Esophagus muscularis mucosa (tissue), 4 donors: Measurements from ENCODE around the gene ANKFY1.
"Not testable (repeated sequence)": the region's sequence is repeated elsewhere in the genome, so short reads cannot be mapped to it uniquely, and the experiment has no call there.

ENCODE experiments used
- EP300 ChIP-seq: sonication (generic); formaldehyde crosslinking; IDR thresholded peaks from one replicate; pipeline ENCODE4 v1.6.1; 2017; ENCODE audit warnings: antibody characterized with exemption
- POLR2A ChIP-seq: fragments of 450-650 bp; IDR thresholded peaks from one replicate; pipeline ENCODE4 v1.6.1; 2017; ENCODE audit warnings: antibody characterized with exemption, moderate library complexity, mild to moderate bottlenecking, low read depth
- TF ChIP-seq, protein P1 (sequence below), 3 experiments: fragments of 200-600 bp in 2 of 3; fragments of 450-650 bp in 1 of 3; sonication (generic) in 2 of 3; IDR thresholded peaks; one replicate each; pipeline ENCODE4 v1.5.1; 2017 to 2019; ENCODE audit warnings: antibody characterized with exemption in 3 of 3, mild to moderate bottlenecking in 2 of 3, moderate library complexity in 1 of 3

GRCh38 chr17:4255271-4255670, 8.5 kb downstream of the ANKFY1 start:
- TF ChIP-seq, protein P1, sequence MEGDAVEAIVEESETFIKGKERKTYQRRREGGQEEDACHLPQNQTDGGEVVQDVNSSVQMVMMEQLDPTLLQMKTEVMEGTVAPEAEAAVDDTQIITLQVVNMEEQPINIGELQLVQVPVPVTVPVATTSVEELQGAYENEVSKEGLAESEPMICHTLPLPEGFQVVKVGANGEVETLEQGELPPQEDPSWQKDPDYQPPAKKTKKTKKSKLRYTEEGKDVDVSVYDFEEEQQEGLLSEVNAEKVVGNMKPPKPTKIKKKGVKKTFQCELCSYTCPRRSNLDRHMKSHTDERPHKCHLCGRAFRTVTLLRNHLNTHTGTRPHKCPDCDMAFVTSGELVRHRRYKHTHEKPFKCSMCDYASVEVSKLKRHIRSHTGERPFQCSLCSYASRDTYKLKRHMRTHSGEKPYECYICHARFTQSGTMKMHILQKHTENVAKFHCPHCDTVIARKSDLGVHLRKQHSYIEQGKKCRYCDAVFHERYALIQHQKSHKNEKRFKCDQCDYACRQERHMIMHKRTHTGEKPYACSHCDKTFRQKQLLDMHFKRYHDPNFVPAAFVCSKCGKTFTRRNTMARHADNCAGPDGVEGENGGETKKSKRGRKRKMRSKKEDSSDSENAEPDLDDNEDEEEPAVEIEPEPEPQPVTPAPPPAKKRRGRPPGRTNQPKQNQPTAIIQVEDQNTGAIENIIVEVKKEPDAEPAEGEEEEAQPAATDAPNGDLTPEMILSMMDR (IDR thresholded peaks at IDR 0.05) = not testable (repeated sequence)
- not testable (repeated sequence) for TF ChIP-seq POLR2A, EP300
